DMS79 treated with DMSO at 0.1 percent for 48 hours (cell line): ENCODE data around the gene MAD1L1.
A peak's percentile ranks its signal among the peaks of the same experiment; 100 is the strongest.

ENCODE experiments used
- DNase-seq: peaks from one replicate; lab custom pipeline; 2025; lab: John Stamatoyannopoulos, UW

MAD1L1 gene

DNA sequence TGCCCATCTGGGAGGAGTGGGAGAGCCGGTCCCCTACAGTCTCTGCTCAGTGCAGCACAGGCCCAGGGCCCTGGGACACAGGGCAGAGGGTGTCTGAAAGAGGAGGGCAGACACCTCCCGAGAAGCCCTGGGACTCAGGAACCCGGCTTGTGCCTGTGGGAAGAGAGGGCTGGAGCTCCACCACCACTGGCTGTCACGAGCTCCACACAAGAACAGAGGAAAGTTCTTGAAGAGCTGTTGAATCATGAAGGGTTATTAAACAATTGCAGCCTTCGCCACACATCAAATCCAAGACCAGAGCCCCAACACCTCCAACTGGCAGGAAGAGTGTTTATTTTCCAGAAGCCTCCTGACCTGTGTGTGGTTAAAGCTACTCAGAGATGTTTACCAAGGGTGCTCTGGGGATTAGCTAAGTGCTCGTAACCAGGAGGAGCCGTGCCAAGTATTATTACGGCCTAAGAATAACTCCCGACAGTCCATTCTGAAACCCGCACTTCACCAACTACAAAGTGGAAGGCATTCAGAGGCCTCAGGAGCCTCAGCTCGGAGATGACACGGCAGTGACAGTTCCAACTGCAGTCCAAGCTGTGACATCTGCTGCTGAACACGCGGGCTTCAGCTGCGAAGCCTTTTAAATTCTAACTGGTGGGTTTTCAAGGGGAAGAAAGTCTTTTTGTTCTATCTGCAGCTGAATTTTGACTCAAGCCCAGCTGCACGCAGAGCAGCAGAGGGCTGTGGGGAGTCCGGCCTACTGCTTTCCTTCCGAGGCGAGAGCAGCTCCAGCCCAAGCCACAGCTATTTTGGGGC lies 75.1 kb downstream of the MAD1L1 start:
- DNase-seq, result peak; percentile 99

- no peak for DNase-seq
Measured at GRCh38 chr7:2156756-2157472, 75.8 kb downstream of the MAD1L1 start.

GRCh38 chr7:2154831-2155230 lies 77.9 kb downstream of the MAD1L1 start:
- DNase-seq, result no peak

GRCh38 chr7:2154121-2154520 lies 78.6 kb downstream of the MAD1L1 start:
- no peak for DNase-seq

GRCh38 chr7:2152646-2153045 lies 80.1 kb downstream of the MAD1L1 start:
- DNase-seq, result no peak

- DNase-seq, result no peak
Measured at GRCh38 chr7:2151801-2152612, 80.7 kb downstream of the MAD1L1 start.

GRCh38 chr7:2151237-2151636 lies 81.5 kb downstream of the MAD1L1 start:
- peak; percentile 23 for DNase-seq

- DNase-seq, result no peak
Measured at GRCh38 chr7:2150445-2150815, 82.3 kb downstream of the MAD1L1 start.

GRCh38 chr7:2149672-2150444 lies 82.9 kb downstream of the MAD1L1 start:
- DNase-seq, result no peak

- DNase-seq, result no peak
Measured at GRCh38 chr7:2148814-2149213, 83.9 kb downstream of the MAD1L1 start.

DNA sequence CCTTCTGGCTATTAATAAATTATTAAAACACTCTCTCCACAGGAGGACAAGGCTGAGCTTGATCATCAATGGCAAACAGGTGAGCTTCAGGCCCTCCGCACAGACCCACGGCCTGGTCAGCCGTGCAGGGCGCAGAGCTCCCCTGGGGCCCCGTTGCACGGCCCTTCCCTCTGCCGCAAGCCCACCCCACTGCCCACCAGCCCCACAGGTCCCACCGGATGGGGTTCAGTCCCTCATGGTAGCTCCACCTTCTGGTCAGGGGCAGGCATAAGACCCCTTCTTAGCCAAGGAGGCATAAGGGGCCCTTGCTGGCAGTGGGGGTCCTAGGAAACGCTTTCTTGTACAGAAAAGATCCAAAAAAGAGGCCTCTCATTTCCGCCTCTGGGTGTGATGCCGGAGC lies 84.6 kb downstream of the MAD1L1 start:
- DNase-seq, result no peak

- DNase-seq, result no peak
Measured at GRCh38 chr7:2146676-2147472, 85.9 kb downstream of the MAD1L1 start.

DNA sequence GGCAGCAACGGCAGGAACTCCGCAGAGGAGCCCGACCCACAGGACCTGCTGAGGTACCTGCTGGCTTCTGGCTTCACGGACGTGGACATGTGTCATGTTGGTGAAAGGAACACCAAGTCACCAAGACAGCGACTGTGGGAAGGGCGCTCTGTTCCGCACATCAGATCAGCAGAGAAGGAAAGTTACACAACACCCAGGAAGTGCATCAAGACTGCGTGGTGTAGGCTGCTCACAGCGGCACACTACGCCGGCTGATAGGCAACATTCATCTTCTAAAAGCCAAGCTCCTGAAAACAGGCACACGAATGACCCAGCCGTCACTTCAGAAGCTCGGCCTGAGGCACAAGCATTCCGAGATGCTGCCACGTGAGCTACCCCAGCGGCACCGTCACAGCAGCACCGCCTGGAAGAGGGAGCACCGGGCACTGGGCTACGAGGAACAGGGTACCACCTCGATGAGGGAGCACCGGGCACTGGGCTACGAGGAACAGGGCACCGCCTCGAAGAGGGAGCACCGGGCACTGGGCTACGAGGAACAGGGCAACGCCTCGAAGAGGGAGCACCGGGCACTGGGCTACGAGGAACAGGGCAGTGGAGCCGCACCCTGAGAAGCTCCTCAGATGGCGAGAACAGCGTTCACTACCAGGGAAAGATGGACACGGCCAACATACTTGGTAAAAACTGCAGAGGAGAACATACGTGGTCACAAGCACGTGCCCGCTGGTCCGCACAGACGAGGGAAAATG lies 86.7 kb downstream of the MAD1L1 start:
- no peak for DNase-seq

DNA sequence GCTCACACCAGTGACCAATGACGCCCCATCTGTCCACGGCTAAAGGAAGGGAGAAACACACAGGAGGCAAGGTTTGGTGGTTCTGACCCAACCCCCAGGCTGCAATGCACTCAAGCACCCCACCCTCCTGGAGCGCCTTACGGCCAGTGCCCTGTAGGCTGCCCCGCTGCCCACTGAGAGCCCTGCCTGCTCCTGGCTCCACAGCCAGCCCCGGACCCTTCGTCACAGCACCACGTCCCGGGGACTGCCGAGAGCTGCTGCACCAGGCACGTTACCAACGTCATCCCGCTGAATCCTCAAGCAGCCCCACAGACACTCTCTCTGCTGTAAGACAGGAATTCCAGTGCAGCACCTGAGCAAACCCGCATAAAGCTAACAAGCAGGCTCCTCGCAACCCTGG lies 87.8 kb downstream of the MAD1L1 start:
- no peak for DNase-seq

- peak; percentile 77 for DNase-seq
Measured at GRCh38 chr7:2143981-2144595, 88.7 kb downstream of the MAD1L1 start.

- DNase-seq, result peak; percentile 83
Measured at GRCh38 chr7:2143450-2143849, 89.3 kb downstream of the MAD1L1 start.

DNA sequence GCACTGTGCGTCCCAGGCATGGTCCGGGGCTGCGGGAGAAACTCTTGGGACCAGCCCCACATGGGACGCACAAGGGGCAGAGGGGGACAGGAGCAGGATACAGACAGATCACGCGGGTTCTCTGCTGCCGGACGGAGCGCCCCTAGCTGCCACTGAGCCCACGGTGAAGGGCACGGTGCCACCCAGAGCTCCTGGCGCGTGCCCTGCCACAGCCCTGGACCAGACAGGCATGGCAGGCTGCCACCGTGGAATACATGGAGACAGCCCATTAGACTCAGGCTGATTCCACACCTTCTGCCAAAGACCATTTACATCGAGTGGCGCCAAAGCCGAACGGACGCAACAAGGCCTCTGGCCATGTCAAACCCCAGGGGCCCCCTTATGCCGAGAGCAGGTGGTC lies 90.4 kb downstream of the MAD1L1 start:
- no peak for DNase-seq

DNA sequence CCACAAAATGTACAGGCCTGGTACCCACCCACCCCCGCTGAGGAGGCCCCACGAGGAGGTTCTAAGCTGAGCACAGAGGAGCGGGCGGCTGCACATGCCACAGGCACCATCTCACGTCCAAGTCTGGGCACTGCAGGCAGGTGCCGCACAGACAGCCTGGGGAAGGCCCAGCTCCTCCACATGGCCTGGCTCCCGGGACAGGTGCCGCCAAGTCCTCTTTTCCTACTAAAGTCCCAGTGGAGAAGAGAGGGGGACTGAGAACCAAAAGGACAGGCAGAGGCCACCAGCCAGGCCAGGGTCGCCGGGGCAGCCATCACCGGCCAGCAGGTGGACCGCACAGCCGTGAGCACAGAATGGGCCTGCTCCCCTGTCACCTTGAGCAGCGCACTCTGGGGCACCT lies 91.1 kb downstream of the MAD1L1 start:
- no peak for DNase-seq

DNA sequence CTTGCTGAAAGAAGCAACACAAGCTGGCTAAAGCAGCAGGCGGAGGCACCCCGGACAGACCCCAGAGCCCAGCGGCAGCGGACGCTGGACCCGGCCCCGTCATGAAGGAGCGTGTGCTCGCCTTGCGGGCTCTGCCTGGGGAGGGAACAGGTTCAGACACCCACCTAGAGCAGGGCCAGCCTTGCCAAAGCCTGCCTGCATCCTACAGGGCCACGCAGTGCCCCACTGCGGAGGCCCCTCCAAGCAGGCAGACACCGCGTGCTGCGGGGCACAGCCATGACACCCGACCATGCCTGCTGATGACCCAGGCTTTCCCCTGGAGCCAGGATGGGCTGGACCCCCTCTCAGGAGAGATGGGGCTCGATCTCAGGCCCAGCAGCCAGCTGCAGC lies 91.7 kb downstream of the MAD1L1 start:
- DNase-seq, result no peak
